Spleen (tissue), 7 donors: Measurements from ENCODE around the gene PTH.

Experiments
- POLR2A ChIP-seq, 3 donors: fragments of 450-650 bp; IDR thresholded peaks; one replicate each; pipeline ENCODE4 v1.5.1; 2017; ENCODE audit warnings: antibody characterized with exemption in 3 of 3, mild to moderate bottlenecking in 1 of 3
- TF ChIP-seq, protein P1 (sequence below), 11 experiments: fragments of 200-600 bp in 7 of 11; fragments of 450-650 bp in 4 of 11; sonication (generic) in 4 of 11; IDR thresholded peaks in 8 of 11; conservative IDR thresholded peaks in 3 of 11; 1 replicate in 7 of 11; 2 replicates in 4 of 11; pipeline versions ENCODE4 v1.4.0 to v1.8.0; 2016 to 2021; ENCODE audit warnings: antibody characterized with exemption in 11 of 11, inconsistent platforms in 4 of 11, mild to moderate bottlenecking in 1 of 11
- donor health status: DM: no; HTN: no; CAD: no; lungs with moderate emphysema.
- donor health status: DM: no; HTN: no; CAD: no.
- donor health status: DM: no; HTN: no; CAD: no.

DNA sequence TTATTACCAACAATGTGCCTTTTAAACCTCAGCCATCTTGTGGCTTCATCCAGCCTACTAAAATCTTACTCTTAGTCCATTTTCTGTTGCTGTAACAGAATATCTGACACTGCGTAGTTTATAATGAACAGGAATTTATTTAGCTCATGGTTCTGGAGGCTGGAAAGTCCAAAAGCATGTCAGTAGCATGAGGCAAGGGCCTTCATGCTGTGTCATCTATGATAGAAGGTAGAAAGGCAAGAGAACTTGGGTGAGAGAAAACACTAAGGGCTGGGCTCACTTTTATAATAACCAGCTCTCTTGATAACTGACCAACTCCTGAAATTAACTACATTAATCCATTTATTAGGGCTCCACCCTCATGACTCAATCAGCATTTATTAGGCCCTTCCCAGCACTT, 46.3 kb downstream of the PTH start:
- TF ChIP-seq POLR2A (IDR thresholded peaks at IDR 0.05): no peak
- TF ChIP-seq, protein P1, sequence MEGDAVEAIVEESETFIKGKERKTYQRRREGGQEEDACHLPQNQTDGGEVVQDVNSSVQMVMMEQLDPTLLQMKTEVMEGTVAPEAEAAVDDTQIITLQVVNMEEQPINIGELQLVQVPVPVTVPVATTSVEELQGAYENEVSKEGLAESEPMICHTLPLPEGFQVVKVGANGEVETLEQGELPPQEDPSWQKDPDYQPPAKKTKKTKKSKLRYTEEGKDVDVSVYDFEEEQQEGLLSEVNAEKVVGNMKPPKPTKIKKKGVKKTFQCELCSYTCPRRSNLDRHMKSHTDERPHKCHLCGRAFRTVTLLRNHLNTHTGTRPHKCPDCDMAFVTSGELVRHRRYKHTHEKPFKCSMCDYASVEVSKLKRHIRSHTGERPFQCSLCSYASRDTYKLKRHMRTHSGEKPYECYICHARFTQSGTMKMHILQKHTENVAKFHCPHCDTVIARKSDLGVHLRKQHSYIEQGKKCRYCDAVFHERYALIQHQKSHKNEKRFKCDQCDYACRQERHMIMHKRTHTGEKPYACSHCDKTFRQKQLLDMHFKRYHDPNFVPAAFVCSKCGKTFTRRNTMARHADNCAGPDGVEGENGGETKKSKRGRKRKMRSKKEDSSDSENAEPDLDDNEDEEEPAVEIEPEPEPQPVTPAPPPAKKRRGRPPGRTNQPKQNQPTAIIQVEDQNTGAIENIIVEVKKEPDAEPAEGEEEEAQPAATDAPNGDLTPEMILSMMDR (IDR thresholded peaks at IDR 0.05 in 8 of 11, conservative IDR thresholded peaks at IDR 0.05 in 3 of 11): no peak
